CD4-positive, alpha-beta T cell treated with Interleukin-17A for 4 hours (primary cell): ENCODE data around the gene CEP70.
"Not testable (repeated sequence)": the region's sequence is repeated elsewhere in the genome, so short reads cannot be mapped to it uniquely, and the experiment has no call there.

Source experiments
- DNase-seq: peaks from one replicate; pipeline ENCODE4 v3.0.0-alpha.2; 2020; ENCODE audit warnings: mixed read lengths

Gene CEP70

DNA sequence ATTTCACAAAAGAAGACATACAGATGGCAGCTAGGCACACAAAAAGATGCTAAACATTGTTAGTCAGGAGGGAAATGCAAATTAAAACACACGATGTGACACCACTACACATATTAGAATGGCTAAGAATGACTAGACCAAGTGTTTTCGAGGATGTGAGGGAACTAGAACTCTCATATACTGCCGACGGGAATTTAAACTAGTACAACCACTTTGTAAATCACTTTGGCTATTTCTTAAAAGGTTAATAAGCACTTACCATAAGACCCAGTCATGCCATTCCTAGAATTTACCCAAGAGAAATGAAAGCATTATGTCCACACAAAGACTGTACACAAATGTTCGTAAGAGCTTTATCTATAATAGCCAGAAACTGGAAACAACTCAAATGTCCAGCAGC lies 5.6 kb downstream of the CEP70 start:
- DNase-seq = no peak

DNA sequence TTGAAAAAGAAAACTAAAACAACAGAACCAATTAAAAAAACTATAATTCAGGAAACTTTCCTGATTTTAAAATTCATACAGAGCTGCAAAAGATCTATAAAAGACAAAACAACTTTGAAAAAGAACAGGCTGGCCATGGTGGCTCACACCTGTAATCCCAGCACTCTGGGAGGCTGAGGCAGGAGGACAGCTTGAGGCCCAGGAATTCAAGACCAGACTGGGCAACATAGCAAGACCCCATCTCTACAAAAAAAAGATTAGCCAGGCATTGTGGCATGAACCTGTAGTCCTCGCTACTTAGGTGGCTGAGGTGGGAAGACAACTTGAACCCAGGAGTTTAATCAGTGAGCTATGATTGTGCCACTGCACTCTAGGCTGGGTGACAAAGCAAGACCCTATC lies 6.7 kb downstream of the CEP70 start:
- DNase-seq = no peak

DNA sequence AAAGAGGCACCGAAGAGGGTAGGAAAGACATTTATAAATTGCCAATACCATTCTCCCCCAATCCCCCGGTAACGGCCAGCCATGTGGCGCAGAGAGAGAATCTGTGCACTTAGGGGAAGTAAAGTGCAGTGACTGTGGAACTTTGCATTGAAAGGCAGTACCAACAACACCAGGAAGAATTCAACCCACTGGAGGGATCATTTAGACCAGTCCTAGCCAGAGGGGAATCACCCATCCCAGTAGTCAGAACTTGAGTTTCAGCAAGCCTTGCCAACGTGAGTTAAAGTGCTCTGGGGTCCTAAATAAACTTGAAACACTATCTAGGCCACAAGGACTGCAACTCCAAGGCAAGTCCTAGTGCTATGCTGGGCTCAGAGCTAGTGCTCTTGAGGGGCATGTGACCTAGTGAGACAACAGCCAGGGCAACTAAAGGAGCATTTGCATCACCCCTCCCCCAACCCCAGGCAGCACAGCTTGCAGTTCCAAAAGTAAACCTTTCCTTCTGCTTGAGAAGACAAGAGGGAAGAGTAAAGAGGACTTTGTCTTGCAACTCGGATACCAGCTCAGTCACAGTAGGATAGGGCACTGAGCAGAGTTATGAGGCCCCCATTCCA lies 15.0 kb downstream of the CEP70 start:
- DNase-seq = no peak

DNA sequence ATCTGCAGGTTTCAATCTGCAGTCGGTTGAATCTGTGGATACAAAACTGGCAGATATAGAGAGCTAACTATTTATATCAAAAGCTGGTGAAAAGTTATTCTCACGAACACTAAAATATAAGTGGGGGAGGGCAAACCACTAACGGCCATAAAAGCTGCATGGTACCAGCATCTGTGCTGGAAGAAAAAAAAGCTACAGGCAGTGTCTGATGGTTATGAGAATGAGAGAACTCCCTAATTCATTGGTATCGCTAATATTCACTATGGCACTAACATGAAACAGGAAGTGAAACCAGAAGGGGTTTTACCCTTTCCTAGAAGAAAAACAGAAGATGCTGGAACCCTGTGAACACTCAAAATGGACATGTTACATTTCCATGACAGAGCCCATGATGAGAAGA lies 15.9 kb downstream of the CEP70 start:
- DNase-seq = no peak

DNA sequence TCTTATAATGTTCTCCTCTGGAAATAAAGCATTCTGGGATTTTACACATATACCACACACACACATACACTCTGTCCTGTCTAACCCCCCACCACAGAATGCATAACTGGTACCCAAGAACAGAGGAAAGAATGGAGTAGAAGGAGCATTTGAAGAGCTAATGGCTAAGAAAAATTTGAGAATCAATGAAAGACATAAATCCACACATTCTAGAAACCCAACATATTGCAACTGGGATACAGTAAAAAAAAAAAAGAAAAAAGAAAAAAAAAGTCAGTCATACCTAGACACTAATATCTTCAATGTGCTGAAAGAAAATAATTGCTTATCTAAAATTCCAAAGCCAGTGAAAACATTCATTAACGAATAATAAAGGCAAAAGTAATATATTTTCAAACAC lies 20.9 kb downstream of the CEP70 start:
- DNase-seq = no peak

DNA sequence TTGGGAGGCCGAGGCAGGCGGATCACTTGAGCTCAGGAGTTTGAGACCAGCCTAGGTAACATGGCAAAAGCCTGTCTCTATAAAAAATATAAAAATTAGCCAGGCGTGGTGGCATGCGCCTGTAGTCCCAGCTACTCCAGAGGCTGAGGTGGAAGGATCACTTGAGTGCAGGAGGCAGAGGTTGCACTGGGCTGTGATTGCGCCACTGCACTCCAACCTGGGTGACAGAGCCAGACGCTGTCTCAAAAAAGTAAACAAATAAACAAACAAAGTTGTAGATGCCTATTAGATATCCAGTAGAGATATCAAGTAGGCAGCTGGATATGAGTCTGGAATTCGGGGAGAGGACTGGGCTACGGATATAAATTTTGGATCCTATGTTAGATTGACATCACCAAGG lies 24.4 kb downstream of the CEP70 start:
- DNase-seq = not testable (repeated sequence)

DNA sequence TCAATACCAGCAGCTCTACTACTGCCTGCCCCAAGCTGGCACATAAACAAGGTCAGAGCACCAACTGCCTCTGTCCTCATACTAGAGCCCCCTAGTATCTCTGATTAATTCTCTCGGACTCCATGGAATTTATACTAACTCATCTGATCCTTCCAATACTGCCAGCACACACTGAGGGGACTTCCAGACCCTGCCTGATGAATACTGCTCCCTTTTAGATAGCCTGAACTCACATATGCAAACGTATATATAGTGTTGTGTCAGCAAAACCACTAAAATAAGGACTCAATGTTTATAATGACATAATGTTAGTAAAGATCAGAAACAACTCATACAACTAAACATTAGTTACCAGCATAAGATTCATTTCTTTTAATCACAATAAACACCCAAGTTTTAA lies 25.0 kb downstream of the CEP70 start:
- no peak for DNase-seq

DNA sequence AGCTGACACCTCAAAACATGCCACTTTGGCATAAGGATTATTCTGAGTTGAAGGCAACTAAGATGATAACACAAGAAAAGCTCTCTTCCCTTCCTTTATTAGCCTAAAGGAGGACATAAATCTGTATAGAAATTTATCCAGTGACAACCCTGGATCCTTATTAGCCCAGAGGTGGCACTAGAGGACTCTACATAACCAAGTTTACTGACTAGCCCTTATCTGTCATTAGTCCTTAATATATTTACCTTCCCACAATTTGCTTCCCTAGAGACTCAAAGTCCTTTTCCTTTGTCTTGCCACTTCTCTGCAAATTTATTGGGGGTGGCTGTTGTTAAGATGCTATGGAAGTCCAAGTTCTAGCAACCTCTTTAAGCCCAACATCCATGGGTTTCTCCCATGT lies 26.7 kb downstream of the CEP70 start:
- no peak for DNase-seq

DNA sequence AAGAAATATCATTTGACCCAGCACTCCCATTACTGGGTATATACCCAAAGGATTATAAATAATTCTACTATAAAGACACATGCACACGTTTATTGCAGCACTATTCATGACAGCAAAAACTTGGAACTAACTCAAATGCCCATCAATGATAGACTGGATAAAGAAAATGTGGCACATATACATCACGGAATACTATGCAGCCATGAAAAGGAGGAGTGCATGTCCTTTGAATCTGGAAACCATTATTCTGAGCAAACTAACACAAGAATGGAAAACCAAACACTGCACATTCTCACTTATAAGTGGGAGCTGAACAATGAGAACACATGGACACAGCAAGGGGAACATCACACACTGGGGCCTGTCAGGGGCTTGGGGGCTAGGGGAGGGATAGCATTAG lies 27.8 kb downstream of the CEP70 start:
- DNase-seq = not testable (repeated sequence)

DNA sequence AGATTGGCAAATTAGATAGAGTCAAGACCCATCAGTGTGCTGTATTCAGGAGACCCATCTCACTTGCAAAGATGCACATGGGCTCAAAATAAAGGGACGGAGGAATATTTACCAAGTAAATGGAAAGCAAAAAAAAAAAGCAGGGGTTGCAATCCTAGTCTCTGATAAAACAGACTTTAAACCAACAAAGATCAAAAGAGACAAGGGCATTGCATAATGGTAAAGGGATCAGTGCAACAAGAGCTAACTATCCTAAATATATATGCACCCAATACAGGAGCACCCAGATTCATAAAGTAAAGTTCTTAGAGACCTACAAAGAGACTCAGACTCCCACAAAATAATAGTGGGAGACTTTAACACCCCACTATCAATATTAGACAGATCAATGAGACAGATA lies 31.2 kb downstream of the CEP70 start:
- DNase-seq = not testable (repeated sequence)

DNA sequence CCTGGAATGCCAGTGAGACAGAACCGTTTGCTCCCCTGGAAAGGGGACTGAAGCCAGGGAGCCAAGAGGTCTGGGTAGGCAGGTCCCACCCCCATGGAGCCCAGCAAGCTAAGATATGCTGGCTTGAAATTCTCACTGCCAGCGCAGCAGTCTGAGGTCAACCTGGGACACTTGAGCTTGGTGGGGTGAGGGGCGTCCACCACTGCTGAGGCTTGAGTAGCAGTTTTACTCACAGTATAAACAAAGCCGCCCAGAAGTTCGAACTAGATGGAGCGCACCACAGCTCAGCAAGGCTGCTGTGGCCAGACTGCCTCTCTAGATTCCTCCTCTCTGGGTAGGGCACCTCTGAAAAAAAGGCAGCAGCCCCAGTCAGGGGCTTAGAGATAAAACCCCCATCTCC lies 33.6 kb downstream of the CEP70 start:
- no peak for DNase-seq

DNA sequence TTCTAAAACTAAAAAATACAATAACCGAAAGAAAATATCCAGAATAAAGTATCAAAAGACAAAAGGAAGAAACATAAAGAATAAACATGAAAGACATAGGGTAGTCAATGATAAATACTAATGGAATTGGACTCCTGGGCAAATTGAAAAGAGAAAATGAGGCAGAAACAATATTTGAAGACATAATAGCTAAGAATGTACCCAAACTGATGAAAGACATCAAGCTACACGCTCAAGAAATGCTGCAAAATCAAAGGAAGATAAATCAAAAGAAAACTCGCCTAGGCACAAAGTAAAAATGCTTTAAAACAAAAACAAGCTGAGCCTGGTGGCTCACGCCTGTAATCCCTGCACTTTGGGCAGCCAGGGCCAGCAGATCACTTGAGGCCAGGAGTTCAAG lies 34.9 kb downstream of the CEP70 start:
- DNase-seq = no peak

DNA sequence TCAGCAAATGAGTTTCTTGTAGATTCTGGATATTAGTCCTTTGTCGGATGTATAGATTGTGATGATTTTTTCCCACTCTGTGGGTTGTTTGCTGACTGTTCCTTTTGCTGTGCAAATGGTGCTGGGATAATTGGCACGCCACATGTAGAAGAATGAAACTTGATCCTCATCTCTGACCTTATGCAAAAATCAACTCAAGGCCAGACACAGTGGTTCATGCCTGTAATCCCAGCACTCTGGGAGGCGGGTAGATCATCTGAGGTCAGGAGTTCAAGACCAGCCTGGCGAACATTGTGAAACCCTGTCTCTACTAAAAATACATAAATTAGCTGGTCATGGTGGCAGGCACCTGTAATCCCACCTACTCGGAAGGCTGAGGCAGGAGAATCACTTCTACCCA lies 39.3 kb downstream of the CEP70 start:
- DNase-seq = not testable (repeated sequence)

DNA sequence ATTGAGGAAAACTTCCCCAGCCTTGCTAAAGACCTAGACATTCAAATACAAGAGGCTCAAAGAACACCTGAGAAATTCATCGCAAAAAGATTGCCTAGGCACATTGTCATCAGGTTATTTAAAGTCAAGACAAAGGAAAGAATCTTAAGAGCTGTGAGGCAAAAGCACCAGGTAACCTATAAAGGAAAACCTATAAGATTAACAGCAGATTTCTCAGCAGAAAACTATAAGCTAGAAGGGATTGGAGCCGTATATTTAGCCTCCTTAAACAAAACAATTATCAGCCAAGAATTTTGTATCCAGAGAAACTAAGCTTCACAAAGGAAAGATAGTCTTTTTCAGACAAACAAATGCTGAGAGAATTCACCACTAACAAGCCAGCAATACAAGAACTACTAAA lies 43.1 kb downstream of the CEP70 start:
- not testable (repeated sequence) for DNase-seq

DNA sequence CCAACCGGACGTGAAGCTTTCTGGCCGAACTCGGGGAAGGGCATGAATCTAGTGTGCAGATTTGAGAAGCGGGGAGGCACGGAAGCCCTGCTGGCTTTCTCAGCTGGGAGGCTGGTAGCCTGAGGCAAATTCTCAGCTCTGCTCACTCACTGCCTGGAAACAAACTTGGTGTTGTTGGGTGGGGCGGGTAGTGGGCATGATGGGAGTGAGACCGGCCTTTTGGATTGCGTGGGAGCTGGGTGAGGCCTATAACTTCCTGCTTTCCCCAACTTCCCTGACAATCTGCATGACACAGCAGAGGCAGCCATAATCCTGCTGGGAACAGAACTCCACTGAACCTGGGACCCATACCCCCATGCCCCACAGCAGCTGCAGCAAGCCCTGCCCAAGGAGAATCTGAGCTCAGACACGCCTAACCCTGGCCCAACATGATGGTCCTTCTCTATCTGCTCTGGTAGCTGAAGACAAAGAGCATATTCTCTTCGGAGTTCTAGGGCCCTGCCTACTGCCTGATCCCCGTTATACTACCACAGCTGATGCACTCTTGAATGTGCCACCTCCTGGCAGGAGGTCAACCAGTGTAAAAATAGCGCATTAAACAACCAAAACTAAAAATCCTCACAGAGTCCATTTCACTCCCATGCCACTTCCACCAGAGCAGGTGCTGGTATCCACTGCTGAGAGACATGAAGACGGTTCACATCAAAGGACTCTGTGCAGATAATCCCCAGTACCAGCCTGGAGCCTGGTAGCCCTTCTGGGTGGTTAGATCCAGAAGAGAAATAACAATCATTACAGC lies 44.7 kb downstream of the CEP70 start:
- DNase-seq = no peak

DNA sequence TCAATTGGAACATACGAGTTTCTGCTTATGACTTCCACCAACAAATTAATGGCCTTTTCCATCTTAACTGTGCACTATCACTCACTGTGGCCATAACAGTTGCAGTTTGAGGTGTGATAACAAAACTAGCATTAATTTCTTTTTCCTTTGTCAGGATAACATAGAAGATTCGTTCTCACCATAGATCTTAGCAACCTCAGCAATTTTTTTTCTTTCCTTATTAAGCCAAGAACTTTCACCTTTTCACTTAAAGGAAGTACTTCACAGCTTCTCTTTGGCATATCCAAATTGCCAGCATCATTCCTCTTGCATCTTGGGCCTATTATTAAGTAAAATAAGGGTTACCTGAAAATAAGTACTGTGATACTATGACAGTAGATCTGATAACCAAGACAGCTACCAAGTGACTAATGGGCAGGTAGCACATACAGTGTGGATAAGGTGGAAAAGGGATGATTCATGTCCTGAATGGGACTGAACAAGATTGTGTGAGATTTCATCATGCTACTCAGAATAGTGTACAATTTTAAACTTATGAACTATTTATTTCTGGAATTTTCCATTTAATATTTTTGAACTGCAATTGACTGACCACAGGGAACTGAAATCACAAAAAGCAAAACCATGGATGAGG lies 46.6 kb downstream of the CEP70 start:
- DNase-seq = no peak

DNA sequence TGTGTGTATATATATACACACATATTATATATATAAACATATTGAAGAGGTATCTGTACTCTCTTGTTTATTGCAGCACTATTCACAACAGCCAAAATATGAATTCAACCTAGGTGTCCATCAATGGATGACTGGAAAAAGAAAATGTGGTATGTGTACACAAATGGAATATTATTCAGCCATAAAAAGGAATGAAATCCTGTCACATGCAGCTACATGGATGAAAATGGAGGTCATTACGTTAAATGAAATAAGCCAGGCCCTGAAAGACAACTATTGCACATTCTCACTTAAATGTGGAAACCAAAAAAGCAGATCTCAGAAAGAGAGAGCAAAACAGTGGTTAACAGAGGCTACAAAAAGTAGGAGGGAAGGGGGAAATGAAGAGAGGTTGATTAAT lies 49.5 kb downstream of the CEP70 start:
- no peak for DNase-seq

DNA sequence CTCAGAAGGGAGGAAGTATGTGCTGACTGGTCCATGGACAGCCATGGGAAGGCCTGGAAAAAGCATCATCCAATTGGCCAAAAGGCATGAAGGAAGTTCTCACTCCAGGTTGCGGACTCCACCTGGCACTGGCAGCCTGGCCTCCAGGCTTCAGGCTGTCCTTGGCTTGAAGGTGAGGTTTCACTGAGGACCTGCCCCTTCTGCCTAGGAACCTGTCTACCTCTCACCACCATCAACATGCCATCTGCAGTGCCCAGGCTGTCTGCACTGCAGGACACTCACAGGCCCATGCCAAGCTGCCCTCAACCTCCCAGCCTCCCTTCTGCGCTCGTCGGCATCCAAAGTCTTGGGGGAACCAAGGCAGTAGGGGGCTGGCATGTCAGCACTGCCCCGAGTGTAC lies 51.1 kb downstream of the CEP70 start:
- no peak for DNase-seq

DNA sequence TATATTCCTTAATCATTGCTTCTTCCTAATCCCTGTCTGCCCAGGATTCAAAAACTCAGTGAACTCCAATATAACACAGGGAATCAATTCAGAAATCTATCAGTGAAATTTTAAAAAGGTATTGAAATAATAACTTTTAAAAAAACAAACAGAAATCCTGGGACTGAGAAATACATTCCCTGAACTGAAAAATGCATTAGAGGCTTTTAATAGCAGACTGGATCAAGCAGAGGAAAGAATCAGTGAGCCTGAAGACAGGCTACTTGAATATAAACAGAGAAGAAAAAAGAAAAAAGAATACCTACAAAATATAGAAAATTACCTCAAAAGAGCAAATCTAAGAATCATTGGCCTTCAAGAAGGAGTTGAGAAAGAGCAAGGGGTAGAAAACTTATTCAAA lies 54.7 kb downstream of the CEP70 start:
- no peak for DNase-seq

DNA sequence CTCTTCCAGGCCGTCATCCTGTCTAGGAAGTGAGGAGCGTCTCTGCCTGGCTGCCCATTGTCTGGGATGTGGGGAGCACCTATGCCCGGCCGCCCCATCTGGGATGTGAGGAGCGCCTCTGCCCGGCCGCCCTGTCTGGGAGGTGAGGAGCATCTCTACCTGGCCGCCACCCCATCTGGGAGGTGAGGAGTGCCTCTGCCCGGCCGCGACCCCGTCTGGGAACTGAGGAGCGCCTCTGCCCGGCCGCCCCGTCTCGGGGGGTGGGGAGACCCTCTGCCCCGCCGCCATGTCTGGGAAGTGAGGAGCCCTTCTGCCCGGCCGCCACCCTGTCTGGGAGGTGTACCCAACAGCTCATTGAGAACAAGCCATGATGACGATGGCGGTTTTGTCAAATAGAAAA lies 72.6 kb downstream of the CEP70 start:
- DNase-seq = not testable (repeated sequence)

DNA sequence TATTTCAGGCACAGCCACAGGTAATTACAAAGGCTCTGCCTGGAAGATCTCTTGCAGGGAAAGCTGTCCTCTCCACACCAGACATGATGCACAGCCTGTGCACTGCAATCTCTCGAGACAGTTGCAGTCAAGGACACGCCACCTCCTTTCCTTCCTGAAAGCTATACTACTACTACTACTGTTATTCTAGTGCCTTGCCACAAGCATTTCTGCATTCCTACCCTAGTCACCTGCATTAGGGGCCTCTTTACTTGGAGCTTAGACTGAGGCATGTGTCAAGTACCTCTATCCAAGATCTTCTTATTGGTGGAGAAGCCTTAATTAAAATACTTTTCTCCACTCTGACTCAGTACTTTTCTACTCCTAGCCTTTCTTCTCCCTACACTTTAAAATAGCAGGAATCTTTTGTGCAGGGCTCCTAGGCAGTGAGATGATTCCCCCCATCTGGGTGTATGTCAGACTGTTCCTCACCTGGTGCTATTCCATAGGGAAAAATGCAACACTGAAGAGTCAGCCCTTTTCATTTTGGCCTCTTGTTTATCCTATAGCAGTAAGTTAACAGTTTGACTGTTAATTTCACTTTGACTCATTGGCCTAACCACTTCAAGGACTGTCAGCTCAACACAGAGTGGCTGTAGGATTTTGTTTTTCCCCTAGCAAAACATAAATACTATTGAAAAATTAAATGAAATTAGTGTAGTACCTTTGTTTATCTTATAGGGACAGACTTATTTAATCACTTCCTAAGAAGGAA lies 80.8 kb downstream of the CEP70 start:
- no peak for DNase-seq

DNA sequence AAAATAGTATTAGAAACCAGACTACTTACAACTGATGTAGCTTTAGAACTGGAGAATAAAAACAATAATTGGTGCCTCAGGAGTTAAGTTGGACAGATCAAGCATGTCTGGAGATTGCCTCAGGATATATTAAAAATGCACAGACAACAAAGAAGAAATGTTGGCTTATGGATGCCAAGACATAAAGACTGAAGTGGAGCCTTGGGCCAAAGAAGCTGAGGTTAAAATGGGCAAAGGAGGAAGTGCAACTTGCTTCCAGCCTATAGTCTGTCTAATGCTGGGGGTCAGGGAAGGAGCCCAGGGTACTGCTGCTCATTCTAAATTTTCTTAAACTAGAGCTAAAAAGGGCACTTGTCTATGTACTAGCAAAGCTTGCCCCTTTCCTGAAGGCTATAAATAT lies 82.1 kb downstream of the CEP70 start:
- no peak for DNase-seq

DNA sequence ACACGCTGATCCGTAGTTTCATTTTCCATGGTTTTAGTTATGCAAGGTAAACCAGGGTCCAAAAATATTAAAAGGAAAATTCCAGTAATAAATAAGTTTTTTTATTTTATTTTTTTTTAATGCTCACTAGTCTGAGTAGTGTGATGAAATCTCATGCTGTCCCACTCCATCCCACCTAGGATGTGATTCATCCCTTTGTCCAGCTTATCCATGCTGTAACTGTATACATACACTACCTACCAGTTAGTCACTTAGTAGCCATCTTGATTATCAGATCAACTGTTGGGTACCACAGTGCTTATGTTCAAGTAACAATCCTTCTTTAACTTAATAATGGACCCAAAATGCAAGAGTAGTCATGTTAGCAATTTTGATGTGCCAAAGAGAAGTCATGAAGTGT lies 84.5 kb downstream of the CEP70 start:
- DNase-seq = no peak

DNA sequence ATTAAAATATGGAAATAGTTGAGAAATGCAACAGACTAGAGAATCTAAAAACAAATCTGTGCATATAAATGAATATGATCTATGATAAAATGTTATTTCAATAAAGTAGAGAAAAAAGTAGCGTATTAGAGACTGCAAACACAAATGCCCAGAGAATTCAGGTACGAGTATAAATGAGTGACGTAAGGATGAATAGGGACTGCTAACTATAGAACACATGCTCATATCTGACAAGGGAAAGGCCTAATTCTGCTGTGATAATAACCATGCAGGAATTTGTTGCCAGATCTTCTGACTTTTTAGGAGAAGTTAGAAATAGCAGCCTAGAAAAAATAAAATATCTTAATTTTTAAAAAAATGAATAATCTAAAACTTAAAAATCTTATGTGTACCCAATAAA lies 86.5 kb downstream of the CEP70 start:
- no peak for DNase-seq
